ENCODE data around the gene C11orf24. TPM values are rescaled to one million over a fixed set of nuclear protein-coding genes. Genes with fewer than 3 reads are reported as not detected.

Gene C11orf24
- total and polyA plus RNA-seq, 9 of the 15 experiments (the other 6 are each of a cell fraction or from before 2014, with no cell fraction given): 2.0 to 65.2 (median 32.5) TPM

GRCh38 chr11:68297812-68298658 lies 26.3 kb upstream of the C11orf24 start (continued):
- no peak for TF ChIP-seq NUFIP1 (IDR thresholded peaks at IDR 0.05; ENCODE audit: partially characterized antibody)
- TF ChIP-seq CLOCK (CRISPR knock-in tag; IDR thresholded peaks at IDR 0.05; ENCODE audit: borderline replicate concordance): no peak
- TF ChIP-seq JUNB (CRISPR knock-in tag; conservative IDR thresholded peaks at IDR 0.05): no peak
- TF ChIP-seq ETV1 (tag; conservative IDR thresholded peaks at IDR 0.05; ENCODE audit: low read depth): peak; percentile 26; the same call in 1 of the 2 replicates
- no peak for TF ChIP-seq JUND (IDR thresholded peaks at IDR 0.05; ENCODE audit: borderline replicate concordance, low read depth, low read length)
- peak; percentile 29; the same call in 1 of the 3 replicates for TF ChIP-seq JUND (tag; IDR thresholded peaks at IDR 0.05; ENCODE audit: borderline replicate concordance, low read depth, low read length)
- no peak for TF ChIP-seq HMBOX1 (IDR thresholded peaks at IDR 0.05)
- TF ChIP-seq ZBTB34 (CRISPR knock-in tag; IDR thresholded peaks at IDR 0.05): no peak
- peak; percentile 5; the same call in 1 of the 2 replicates for TF ChIP-seq USF1 (CRISPR knock-in tag; IDR thresholded peaks at IDR 0.05)
- TF ChIP-seq MED1 (CRISPR knock-in tag; IDR thresholded peaks at IDR 0.05; ENCODE audit: borderline replicate concordance): no peak
